ENCODE data around the gene TTLL9. TPM values are rescaled to one million over a fixed set of nuclear protein-coding genes. Genes with fewer than 3 reads are reported as not detected.

TTLL9 gene
- total RNA-seq, 6 experiments from 2014 or later: not detected

- no peak overlapping the region for H3K27ac Mint-ChIP-seq
- H3K4me3 Mint-ChIP-seq: no peak overlapping the region
- H3K27me3 Mint-ChIP-seq (ENCODE audit: insufficient read depth): peaks cover 33% of the 10 kb centered on the region
- no peaks in the 10 kb centered on the region for H3K36me3 Mint-ChIP-seq (ENCODE audit: low read depth)
- peaks cover 2% of the 10 kb centered on the region; the same call in 1 of the 2 replicates for H3K4me1 Mint-ChIP-seq (ENCODE audit: low read depth)
- TF ChIP-seq CTCF (IDR thresholded peaks at IDR 0.05): no peak
- no peak for DNase-seq
- no peaks in the 10 kb centered on the region for H3K9me3 Mint-ChIP-seq
Measured at GRCh38 chr20:31875671-31876070, 5.2 kb downstream of the TTLL9 start.

GRCh38 chr20:31877684-31878083 lies 7.2 kb downstream of the TTLL9 start:
- Mint-ChIP-seq H3K36me3 (ENCODE audit: low read depth) (no peaks in the 10 kb centered on the region), H3K27me3 (ENCODE audit: insufficient read depth) (peaks cover 19% of the 10 kb centered on the region), H3K9me3 (no peaks in the 10 kb centered on the region), H3K27ac (no peak overlapping the region), H3K4me1 (ENCODE audit: low read depth) (peaks cover 6% of the 10 kb centered on the region; the same call in 1 of the 2 replicates), H3K4me3 (no peak overlapping the region)
- DNase-seq: no peak
- no peak for TF ChIP-seq CTCF (IDR thresholded peaks at IDR 0.05)

GRCh38 chr20:31879143-31879987 lies 8.9 kb downstream of the TTLL9 start:
- no peaks in the 10 kb centered on the region for H3K9me3 Mint-ChIP-seq

GRCh38 chr20:31881945-31882344 lies 11.5 kb downstream of the TTLL9 start:
- no peaks in the 10 kb centered on the region for H3K36me3 Mint-ChIP-seq (ENCODE audit: low read depth)
- H3K27ac Mint-ChIP-seq: no peak overlapping the region
- peaks cover 5% of the 10 kb centered on the region for H3K27me3 Mint-ChIP-seq (ENCODE audit: insufficient read depth)
- H3K9me3 Mint-ChIP-seq: no peaks in the 10 kb centered on the region
- no peak overlapping the region for H3K4me3 Mint-ChIP-seq
- peaks cover 6% of the 10 kb centered on the region; the same call in 1 of the 2 replicates for H3K4me1 Mint-ChIP-seq (ENCODE audit: low read depth)
- no peak for TF ChIP-seq CTCF (IDR thresholded peaks at IDR 0.05)
- DNase-seq: no peak

More at GRCh38 chr20:31879143-31879987, 8.9 kb downstream of the TTLL9 start:
- Mint-ChIP-seq H3K27ac (peak overlapping the region; percentile 93), H3K27me3 (ENCODE audit: insufficient read depth) (peaks cover 9% of the 10 kb centered on the region), H3K4me1 (ENCODE audit: low read depth) (peaks cover 6% of the 10 kb centered on the region; the same call in 1 of the 2 replicates), H3K4me3 (peak overlapping the region; percentile 91), H3K36me3 (ENCODE audit: low read depth) (no peaks in the 10 kb centered on the region)
- no peak for TF ChIP-seq CTCF (IDR thresholded peaks at IDR 0.05)
- peak; percentile 94 for DNase-seq

- Mint-ChIP-seq H3K27me3 (ENCODE audit: insufficient read depth) (peaks cover 13% of the 10 kb centered on the region), H3K9me3 (no peaks in the 10 kb centered on the region), H3K27ac (no peak overlapping the region), H3K4me1 (ENCODE audit: low read depth) (peaks cover 6% of the 10 kb centered on the region; the same call in 1 of the 2 replicates), H3K4me3 (no peak overlapping the region), H3K36me3 (ENCODE audit: low read depth) (no peaks in the 10 kb centered on the region)
- no peak for DNase-seq
- TF ChIP-seq CTCF (IDR thresholded peaks at IDR 0.05): no peak
Measured at GRCh38 chr20:31883829-31884228, 13.4 kb downstream of the TTLL9 start.
